Fibroblast of the aortic adventitia (primary cell): ENCODE data around the gene IGFBP5. TPM values are rescaled to one million over a fixed set of nuclear protein-coding genes. Genes with fewer than 3 reads are reported as not detected.

Experiments
- DNase-seq: peaks from one replicate; pipeline ENCODE4 v3.0.0-alpha.2; 2010; ENCODE audit warnings: low read depth
- H3K4me3 ChIP-seq: 2 replicates; pipeline ENCODE4 v1.5.1; 2011; ENCODE audit warnings: low read depth, mild to moderate bottlenecking, control low read depth, low read length, moderate library complexity
- CTCF ChIP-seq: IDR thresholded peaks from 2 replicates; pipeline ENCODE4 v1.5.1; 2011; ENCODE audit warnings: mild to moderate bottlenecking, low read length, control low read depth, inconsistent platforms; ENCODE audit not compliant: insufficient read depth
- total RNA-seq: library from RNA; depleted of rRNA; stranded (reverse); fragments of >200 nt; gene quantifications from 2 replicates; pipeline ENCODE4 v1.2.3, GENCODE V29; 2012; ENCODE audit warnings: low replicate concordance

Gene IGFBP5
- total RNA-seq, 1 donor = 616 TPM

- TF ChIP-seq CTCF = no peak
- no peak for DNase-seq
- H3K4me3 ChIP-seq = no peak overlapping the region
Observed at GRCh38 chr2:216678813-216679657, 16.3 kb downstream of the IGFBP5 start.

GRCh38 chr2:216678098-216678465 is 17.3 kb downstream of the IGFBP5 start:
- no peak overlapping the region for H3K4me3 ChIP-seq
- DNase-seq = no peak
- TF ChIP-seq CTCF = no peak

GRCh38 chr2:216677439-216678097 is 17.8 kb downstream of the IGFBP5 start:
- no peak for DNase-seq
- no peak overlapping the region for H3K4me3 ChIP-seq
- no peak for TF ChIP-seq CTCF

DNA sequence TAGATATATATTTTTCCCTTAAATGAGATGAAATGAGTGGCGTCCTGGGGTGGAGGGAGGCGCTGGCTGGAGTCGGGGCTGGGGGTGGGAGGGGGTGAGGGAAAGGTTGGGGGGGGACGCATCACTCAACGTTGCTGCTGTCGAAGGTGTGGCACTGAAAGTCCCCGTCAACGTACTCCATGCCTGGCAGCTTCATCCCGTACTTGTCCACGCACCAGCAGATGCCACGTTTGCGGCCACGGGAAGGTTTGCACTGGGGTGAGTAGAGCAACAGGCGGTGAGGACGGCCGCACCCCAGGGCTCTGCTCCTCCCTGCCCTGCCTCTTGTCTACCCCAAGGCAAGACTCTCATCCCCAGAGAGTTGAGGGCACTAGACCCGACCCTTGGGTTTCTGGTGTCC is 18.7 kb downstream of the IGFBP5 start:
- DNase-seq = no peak
- no peak overlapping the region for H3K4me3 ChIP-seq
- TF ChIP-seq CTCF = no peak

DNA sequence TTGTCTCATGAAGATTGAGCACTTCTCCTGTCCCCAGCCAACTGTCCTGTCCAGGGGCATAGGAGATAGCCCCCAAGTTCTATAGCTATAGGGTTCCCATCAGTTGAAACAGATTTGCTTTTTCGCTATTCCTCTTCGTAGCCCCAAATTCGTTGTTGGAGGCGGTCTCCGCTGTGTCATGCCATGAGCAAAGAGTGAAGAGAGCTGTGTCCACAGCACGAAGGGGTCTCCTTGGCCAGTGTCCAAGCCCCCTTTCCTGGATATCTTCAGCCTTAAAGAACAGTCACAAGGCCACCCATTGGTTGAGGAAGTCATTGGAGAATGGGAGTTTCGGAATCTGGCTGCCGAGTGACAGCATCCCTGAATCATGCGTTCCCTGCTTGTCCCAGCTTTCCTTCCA is 21.0 kb downstream of the IGFBP5 start:
- no peak overlapping the region for H3K4me3 ChIP-seq
- TF ChIP-seq CTCF = no peak
- DNase-seq = no peak

- H3K4me3 ChIP-seq = no peak overlapping the region
- TF ChIP-seq CTCF = no peak
- DNase-seq = no peak
Observed at GRCh38 chr2:216673609-216674008, 21.7 kb downstream of the IGFBP5 start.
